Thyroid gland (tissue), 4 donors: Measurements from ENCODE around the gene UBN1. TPM values are rescaled to one million over a fixed set of nuclear protein-coding genes. Genes with fewer than 3 reads are reported as not detected.
"Not testable (repeated sequence)": the region's sequence is repeated elsewhere in the genome, so short reads cannot be mapped to it uniquely, and the experiment has no call there.

ENCODE experiments used
- DNase-seq, 2 donors: peaks; one replicate each; pipeline ENCODE4 v3.0.0-alpha.2; 2019
- H3K27ac ChIP-seq, 3 donors: fragments of 200-600 bp; sonication (generic); 1 replicate in 2 of 3; 2 replicates in 1 of 3; pipeline ENCODE4 v1.5.1; 2016 to 2019; ENCODE audit warnings: mild to moderate bottlenecking in 1 of 3, moderate library complexity in 1 of 3
- H3K27me3 ChIP-seq: fragments of 200-600 bp; sonication (generic); one replicate; pipeline ENCODE4 v1.5.1; 2019
- H3K36me3 ChIP-seq, 2 donors: fragments of 200-600 bp; sonication (generic); one replicate each; pipeline ENCODE4 v1.5.1; 2016 to 2019
- H3K4me1 ChIP-seq, 2 donors: fragments of 200-600 bp; sonication (generic); one replicate each; pipeline ENCODE4 v1.5.1; 2017 to 2019
- H3K4me3 ChIP-seq, 3 donors: fragments of 200-600 bp; sonication (generic); replicated peaks in 1 of 3; 1 replicate in 2 of 3; 2 replicates in 1 of 3; pipeline ENCODE4 v1.5.1; 2016; ENCODE audit warnings: mild to moderate bottlenecking in 1 of 3
- H3K9me3 ChIP-seq: fragments of 200-600 bp; sonication (generic); one replicate; pipeline ENCODE4 v1.5.1; 2017
- POLR2A ChIP-seq, 2 donors: fragments of 450-650 bp; IDR thresholded peaks; one replicate each; pipeline ENCODE4 v1.6.1; 2017; ENCODE audit warnings: antibody characterized with exemption in 2 of 2, mild to moderate bottlenecking in 2 of 2, moderate library complexity in 1 of 2
- WGBS, 2 donors: methylation state at CpG; one replicate each; pipeline ENCODE4 v1.1.5; 2017; 5-methylcytosine and 5-hydroxymethylcytosine counted together
- intact Hi-C: fragments of 100-400 bp; cut with DNase I; formaldehyde crosslinking; loops from one replicate; pipeline ENCODE4 v1.15.1; 2023
- total RNA-seq, 4 donors: library from RNA; depleted of rRNA; stranded (reverse); fragments of >200 nt; gene quantifications; one replicate each; pipeline ENCODE4 v1.2.3, GENCODE V29; 2016
- TF ChIP-seq, protein P1 (sequence below), 6 experiments: fragments of 200-600 bp in 3 of 6; fragments of 450-650 bp in 3 of 6; sonication (generic) in 3 of 6; IDR thresholded peaks; one replicate each; pipeline ENCODE4 v1.5.1; 2016 to 2019; ENCODE audit warnings: antibody characterized with exemption in 6 of 6, mild to moderate bottlenecking in 2 of 6, inconsistent platforms in 1 of 6, moderate library complexity in 1 of 6

Gene UBN1
- total RNA-seq, 4 donors from 2014 or later = 27.9 to 40.7 (median 30.5) TPM

DNA sequence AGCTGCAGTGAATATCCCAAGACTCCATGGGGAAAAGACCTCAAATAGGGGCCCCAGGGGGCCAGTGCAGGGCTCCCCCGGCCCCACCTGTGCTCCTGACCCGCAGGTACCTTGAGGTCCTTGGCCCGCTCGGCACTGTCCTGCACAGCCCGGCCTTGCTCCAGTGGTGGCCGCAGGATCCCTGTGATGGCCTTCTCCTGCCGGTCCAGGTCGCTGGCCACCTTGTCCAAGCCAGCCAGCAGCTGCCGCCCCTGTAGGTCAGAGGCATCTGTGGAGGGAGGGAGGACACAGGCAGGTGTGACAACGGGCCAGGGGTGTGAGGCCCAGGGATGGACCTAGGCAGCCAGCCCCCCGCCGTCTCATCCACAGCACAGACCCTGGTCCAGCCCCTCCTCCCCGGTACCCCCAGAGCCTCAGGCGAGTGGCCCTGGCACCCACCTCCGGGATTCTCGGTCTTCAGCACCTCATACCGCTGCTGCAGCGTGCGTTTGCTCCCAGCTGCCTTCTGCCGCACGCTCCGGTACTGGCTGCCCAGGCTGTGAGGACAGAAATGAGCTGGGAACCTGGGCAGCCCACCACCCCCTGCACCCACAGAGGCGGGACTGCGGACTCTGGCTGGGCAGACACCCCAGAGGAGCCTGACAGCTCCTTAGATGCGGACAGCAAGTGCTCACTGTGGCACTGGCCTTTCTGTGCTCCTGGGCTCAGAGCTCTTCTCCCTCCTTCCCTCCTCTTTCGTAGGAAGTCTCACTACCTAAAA, 46.0 kb downstream of the UBN1 start:
- no peak overlapping the region for H3K4me3 ChIP-seq
- H3K27me3 ChIP-seq = no peaks in the 10 kb centered on the region
- TF ChIP-seq POLR2A (IDR thresholded peaks at IDR 0.05) = no peak
- TF ChIP-seq, protein P1, sequence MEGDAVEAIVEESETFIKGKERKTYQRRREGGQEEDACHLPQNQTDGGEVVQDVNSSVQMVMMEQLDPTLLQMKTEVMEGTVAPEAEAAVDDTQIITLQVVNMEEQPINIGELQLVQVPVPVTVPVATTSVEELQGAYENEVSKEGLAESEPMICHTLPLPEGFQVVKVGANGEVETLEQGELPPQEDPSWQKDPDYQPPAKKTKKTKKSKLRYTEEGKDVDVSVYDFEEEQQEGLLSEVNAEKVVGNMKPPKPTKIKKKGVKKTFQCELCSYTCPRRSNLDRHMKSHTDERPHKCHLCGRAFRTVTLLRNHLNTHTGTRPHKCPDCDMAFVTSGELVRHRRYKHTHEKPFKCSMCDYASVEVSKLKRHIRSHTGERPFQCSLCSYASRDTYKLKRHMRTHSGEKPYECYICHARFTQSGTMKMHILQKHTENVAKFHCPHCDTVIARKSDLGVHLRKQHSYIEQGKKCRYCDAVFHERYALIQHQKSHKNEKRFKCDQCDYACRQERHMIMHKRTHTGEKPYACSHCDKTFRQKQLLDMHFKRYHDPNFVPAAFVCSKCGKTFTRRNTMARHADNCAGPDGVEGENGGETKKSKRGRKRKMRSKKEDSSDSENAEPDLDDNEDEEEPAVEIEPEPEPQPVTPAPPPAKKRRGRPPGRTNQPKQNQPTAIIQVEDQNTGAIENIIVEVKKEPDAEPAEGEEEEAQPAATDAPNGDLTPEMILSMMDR (IDR thresholded peaks at IDR 0.05) = no peak
- H3K9me3 ChIP-seq = no peaks in the 10 kb centered on the region
- intact Hi-C loops = no loop called here
- H3K27ac ChIP-seq = no peak overlapping the region
- peaks cover 41 to 64% of the 10 kb centered on the region in 2 donors for H3K36me3 ChIP-seq
- no peak for DNase-seq
- WGBS, 2 donors = 95% methylated on average over 10 to 12 of the region's 26 CpGs
- H3K4me1 ChIP-seq = no peaks in the 10 kb centered on the region

DNA sequence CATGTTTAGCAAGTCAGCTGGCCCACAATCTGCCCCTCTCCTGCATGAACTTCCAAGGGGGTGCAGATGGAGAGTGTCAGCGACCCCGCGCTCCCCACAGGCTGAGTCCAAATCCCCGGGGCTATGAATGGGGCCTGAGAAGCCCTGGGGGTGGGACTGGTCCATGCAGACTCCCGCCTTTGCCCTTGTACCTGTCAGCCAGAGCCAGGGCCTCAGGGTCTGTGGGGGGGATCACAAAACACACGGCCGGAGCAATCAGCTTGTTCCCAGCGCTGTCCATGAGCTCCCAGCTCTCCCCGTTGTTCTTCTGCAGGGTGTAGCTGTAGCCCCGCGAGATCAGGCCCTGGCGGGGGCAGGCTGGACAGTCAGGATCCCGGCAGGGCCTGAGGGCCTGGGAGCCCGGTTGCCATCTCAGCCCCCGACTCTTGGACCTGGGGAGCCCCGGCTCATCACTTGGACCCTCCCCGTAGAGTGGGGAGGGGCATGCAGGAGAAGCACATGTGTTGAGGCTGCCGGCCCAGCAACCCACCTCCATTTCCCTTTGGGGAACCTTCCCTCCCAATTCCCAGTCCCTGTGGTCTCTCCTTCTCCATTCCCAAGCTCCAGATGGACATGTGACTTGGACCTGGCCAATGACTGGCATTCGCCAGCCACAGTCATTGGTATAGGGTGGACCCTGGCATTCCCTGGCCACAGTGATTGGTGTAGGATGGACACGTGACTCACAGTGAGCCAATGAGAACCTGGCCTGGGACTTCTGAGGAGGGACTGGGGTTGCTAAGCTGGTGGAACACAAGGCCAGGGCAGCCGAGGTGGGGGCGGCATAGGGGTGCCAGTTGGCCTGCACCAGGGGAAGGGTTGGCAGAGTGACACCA, 47.2 kb downstream of the UBN1 start:
- DNase-seq = no peak
- Histone ChIP-seq H3K36me3 (peaks cover 45 to 66% of the 10 kb centered on the region in 2 donors), H3K4me3 (no peak overlapping the region), H3K27ac (no peak overlapping the region), H3K4me1 (no peaks in the 10 kb centered on the region), H3K27me3 (no peaks in the 10 kb centered on the region), H3K9me3 (no peaks in the 10 kb centered on the region)
- 91 to 96% methylated on average over 13 to 14 of the region's 22 CpGs for WGBS, 2 donors
- intact Hi-C loops = no loop called here
- no peak for TF ChIP-seq POLR2A (IDR thresholded peaks at IDR 0.05)
- TF ChIP-seq, protein P1 (IDR thresholded peaks at IDR 0.05) = no peak

DNA sequence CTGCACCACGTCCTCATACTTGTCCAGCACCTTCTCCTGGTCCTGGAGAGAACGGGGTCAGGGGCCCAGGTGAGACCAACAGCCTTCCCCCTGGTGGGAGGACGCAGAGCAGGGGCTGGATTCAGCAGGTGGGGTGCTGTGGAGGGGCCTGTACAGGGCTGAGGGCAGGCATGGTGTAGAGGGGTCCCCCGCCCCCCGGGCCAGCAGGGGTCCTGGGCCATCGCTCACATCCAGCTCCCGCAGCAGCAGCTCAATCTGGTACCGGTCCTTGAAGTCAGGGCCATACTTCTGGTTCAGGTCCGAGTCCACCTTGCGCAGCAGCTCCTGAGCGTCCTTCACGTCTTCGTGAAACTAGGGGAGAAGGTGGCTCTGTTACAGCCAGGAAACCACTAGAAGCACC, 48.1 kb downstream of the UBN1 start:
- 93 to 98% methylated on average over 10 to 13 of the region's 13 CpGs for WGBS, 2 donors
- Histone ChIP-seq H3K36me3 (peaks cover 38 to 64% of the 10 kb centered on the region in 2 donors), H3K27me3 (no peaks in the 10 kb centered on the region), H3K27ac (no peak overlapping the region), H3K9me3 (no peaks in the 10 kb centered on the region), H3K4me1 (no peaks in the 10 kb centered on the region), H3K4me3 (no peak overlapping the region)
- TF ChIP-seq POLR2A (IDR thresholded peaks at IDR 0.05) = no peak
- TF ChIP-seq, protein P1 (IDR thresholded peaks at IDR 0.05) = no peak
- no peak for DNase-seq
- intact Hi-C loops = no loop called here

DNA sequence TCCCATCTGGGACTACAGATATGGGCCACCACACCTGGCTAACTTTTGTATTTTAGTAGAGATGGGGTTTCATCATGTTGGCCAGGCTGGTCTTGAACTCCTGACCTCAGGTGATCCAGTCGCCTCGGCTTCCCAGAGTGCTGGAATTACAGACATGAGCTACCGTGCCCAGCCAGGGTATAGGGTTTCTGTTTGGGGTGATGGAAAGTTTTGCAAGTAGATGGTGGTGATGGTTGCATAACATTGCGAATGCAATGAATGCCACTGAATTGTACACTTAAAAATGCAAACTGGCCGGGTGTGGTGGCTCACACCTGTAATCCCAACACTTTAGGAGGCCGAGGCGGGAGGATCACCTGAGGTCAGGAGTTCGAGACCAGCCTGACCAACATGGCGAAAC, 49.5 kb downstream of the UBN1 start:
- 92 to 96% methylated on average over 9 of the region's 9 CpGs for WGBS, 2 donors
- peaks cover 40 to 52% of the 10 kb centered on the region in 2 donors for H3K36me3 ChIP-seq
- H3K27ac ChIP-seq, H3K4me1 ChIP-seq, H3K9me3 ChIP-seq, H3K4me3 ChIP-seq, DNase-seq, intact Hi-C loops, H3K27me3 ChIP-seq: not testable (repeated sequence)

DNA sequence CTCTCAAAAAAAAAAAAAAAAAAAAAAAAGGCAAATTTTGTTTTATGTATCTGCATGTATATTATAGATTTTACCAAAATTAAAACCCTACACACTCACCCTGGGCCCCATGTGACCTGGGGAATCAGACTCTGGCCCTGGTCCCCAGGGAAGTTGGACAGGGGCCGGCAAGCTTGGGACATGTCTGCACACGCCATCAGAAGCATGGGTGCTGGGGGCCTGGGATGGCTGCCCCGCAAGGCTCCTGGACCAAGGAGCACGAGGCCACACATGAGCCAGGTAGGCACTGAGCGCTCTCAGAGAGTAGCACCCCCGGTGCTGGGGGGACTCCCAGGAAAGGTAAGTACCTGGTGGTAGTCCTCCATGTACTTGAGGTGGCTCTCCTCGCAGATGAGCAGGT, 50.0 kb downstream of the UBN1 start:
- H3K27ac ChIP-seq = no peak overlapping the region

More for the DNA sequence above, 50.0 kb downstream of the UBN1 start:
- H3K4me3 ChIP-seq = no peak overlapping the region
- no peak for DNase-seq
- no peak for TF ChIP-seq POLR2A (IDR thresholded peaks at IDR 0.05)
- TF ChIP-seq, protein P1 (IDR thresholded peaks at IDR 0.05) = no peak
- H3K36me3 ChIP-seq = peaks cover 36 to 46% of the 10 kb centered on the region in 2 donors
- intact Hi-C loops = no loop called here
- no peaks in the 10 kb centered on the region for H3K9me3 ChIP-seq
- 86 to 89% methylated on average over 3 to 7 of the region's 7 CpGs for WGBS, 2 donors
- no peaks in the 10 kb centered on the region for H3K4me1 ChIP-seq
- no peaks in the 10 kb centered on the region for H3K27me3 ChIP-seq
